HepG2 (cell line): ENCODE results near the gene KLF6. TPM values are rescaled to one million over a fixed set of nuclear protein-coding genes. Genes with fewer than 3 reads are reported as not detected.
A peak's percentile ranks its signal among the peaks of the same experiment; 100 is the strongest.

Experiments used
- ARID5B ChIP-seq: IDR thresholded peaks from 2 replicates; pipeline ENCODE4 v1.4.0; 2020; ENCODE audit warnings: mild to moderate bottlenecking, missing genetic modification reagents
- CERS6 ChIP-seq: sonication (generic); formaldehyde crosslinking; IDR thresholded peaks from 2 replicates; pipeline ENCODE4 v1.5.0; 2020; ENCODE audit warnings: missing genetic modification reagents
- CREB1 ChIP-seq, 2 experiments: fragments of 450-650 bp in 1 of 2; IDR thresholded peaks; 2 replicates each; pipeline ENCODE4 v1.6.1; 2016 to 2017; ENCODE audit warnings: control low read depth in 1 of 2, mild to moderate bottlenecking in 1 of 2, missing compliant biosample characterization in 1 of 2, missing genetic modification characterization in 1 of 2
- CSRNP1 ChIP-seq: sonication (generic); formaldehyde crosslinking; IDR thresholded peaks from 2 replicates; pipeline ENCODE4 v1.8.1; 2023; ENCODE audit warnings: mild to moderate bottlenecking, missing genetic modification reagents
- DNMT1 ChIP-seq: sonication (generic); formaldehyde crosslinking; IDR thresholded peaks from 2 replicates; pipeline ENCODE4 v1.5.1; 2020; ENCODE audit warnings: mild to moderate bottlenecking, missing genetic modification reagents
- ELF3 ChIP-seq: IDR thresholded peaks from 2 replicates; pipeline ENCODE4 v1.6.1; 2016; ENCODE audit warnings: missing genetic modification reagents, missing compliant biosample characterization
- FOXA3 ChIP-seq: IDR thresholded peaks from 2 replicates; pipeline ENCODE4 v1.6.1; 2016; ENCODE audit warnings: missing genetic modification reagents, missing compliant biosample characterization
- MZF1 ChIP-seq: sonication (generic); formaldehyde crosslinking; IDR thresholded peaks from 2 replicates; pipeline ENCODE4 v1.8.1; 2023; ENCODE audit warnings: mild to moderate bottlenecking, missing genetic modification reagents, borderline replicate concordance
- NR2C2 ChIP-seq: sonication (generic); formaldehyde crosslinking; IDR thresholded peaks from 2 replicates; pipeline ENCODE4 v1.4.0; 2020; ENCODE audit warnings: missing genetic modification reagents, mild to moderate bottlenecking, moderate library complexity, borderline replicate concordance
- POGZ ChIP-seq: sonication (generic); formaldehyde crosslinking; IDR thresholded peaks from 2 replicates; pipeline ENCODE4 v1.4.0; 2020; ENCODE audit warnings: mild to moderate bottlenecking, missing genetic modification reagents
- POLR2G ChIP-seq: fragments of 200-400 bp; formaldehyde crosslinking; IDR thresholded peaks from 2 replicates; pipeline ENCODE4 v1.6.1; 2018; ENCODE audit warnings: mild to moderate bottlenecking, low read depth, low read length, moderate library complexity
- SNAPC2 ChIP-seq: sonication (generic); formaldehyde crosslinking; IDR thresholded peaks from 2 replicates; pipeline ENCODE4 v1.8.1; 2022; ENCODE audit warnings: mild to moderate bottlenecking, missing genetic modification reagents
- SOX6 ChIP-seq, 2 experiments: fragments of 450-650 bp in 1 of 2; sonication (generic) in 1 of 2; formaldehyde crosslinking in 1 of 2; IDR thresholded peaks; 2 replicates each; pipeline versions ENCODE4 v1.4.0 to v1.6.1; 2017 to 2020; ENCODE audit warnings: antibody characterized with exemption in 1 of 2, mild to moderate bottlenecking in 1 of 2, missing genetic modification reagents in 1 of 2
- TAF1 ChIP-seq: sonication (generic); formaldehyde crosslinking; IDR thresholded peaks from 2 replicates; pipeline ENCODE4 v1.4.0; 2020; ENCODE audit warnings: missing genetic modification reagents
- ZEB1 ChIP-seq: IDR thresholded peaks from 2 replicates; pipeline ENCODE4 v1.6.1; 2012; ENCODE audit warnings: mild to moderate bottlenecking, low read depth, inconsistent platforms; ENCODE audit not compliant: insufficient replicate concordance
- ZNF180 ChIP-seq: sonication (generic); formaldehyde crosslinking; IDR thresholded peaks from 2 replicates; pipeline ENCODE4 v1.4.0; 2020; ENCODE audit warnings: low read depth, missing genetic modification reagents, borderline replicate concordance
- ZNF24 ChIP-seq: fragments of 450-650 bp; IDR thresholded peaks from 2 replicates; pipeline ENCODE4 v1.6.1; 2017; ENCODE audit warnings: antibody characterized with exemption, mild to moderate bottlenecking
- ZNF570 ChIP-seq: sonication (generic); formaldehyde crosslinking; IDR thresholded peaks from 2 replicates; pipeline ENCODE4 v1.4.0; 2020; ENCODE audit warnings: mild to moderate bottlenecking, missing genetic modification reagents, borderline replicate concordance
- ZNF598 ChIP-seq: sonication (generic); formaldehyde crosslinking; IDR thresholded peaks from 2 replicates; pipeline ENCODE4 v1.5.1; 2020; ENCODE audit warnings: mild to moderate bottlenecking, missing genetic modification reagents, borderline replicate concordance
- polyA plus RNA-seq, 8 experiments: library from polyadenylated mRNA; depleted of rRNA in 3 of 8; stranded (reverse) in 7 of 8; unstranded in 1 of 8; fragments of >200 nt; fragmentation: Illumina TruSeq in 4 of 8; extraction: Trizol in 4 of 8; gene quantifications; 2 replicates each; pipeline versions ENCODE4 v1.2.1 to v1.2.3, GENCODE V29; 2011 to 2016; ENCODE audit warnings: low read depth in 4 of 8, missing spikeins in 1 of 8, mixed read lengths in 1 of 8; ENCODE audit not compliant: insufficient read depth in 1 of 8
- total RNA-seq, 5 experiments: library from RNA; depleted of rRNA; stranded (reverse); fragments of >200 nt; fragmentation: Illumina TruSeq; extraction: Trizol; gene quantifications; 2 replicates each; pipeline ENCODE4 v1.2.3, GENCODE V29; 2016; ENCODE audit warnings: low read depth in 1 of 5

KLF6 gene
- total and polyA plus RNA-seq, 2 of the 13 experiments (the other 11 are each of a cell fraction or from before 2014, with no cell fraction given) = 27.0 to 71.9 TPM

- peak; percentile 86 for TF ChIP-seq ARID5B (CRISPR knock-in tag)
- 0 out of 2 replicates have a peak, but pooled peaks have one; percentile 32 for TF ChIP-seq ZNF24
- TF ChIP-seq CSRNP1 (CRISPR knock-in tag) = no peak
- TF ChIP-seq POLR2G = peak; percentile 63
- TF ChIP-seq ZEB1 = peak; percentile 24
- TF ChIP-seq DNMT1 (CRISPR knock-in tag) = no peak
- peak; percentile 45 for TF ChIP-seq TAF1 (CRISPR knock-in tag)
- TF ChIP-seq MZF1 (CRISPR knock-in tag) = no peak
- TF ChIP-seq NR2C2 (CRISPR knock-in tag) = no peak
- TF ChIP-seq ELF3 (CRISPR knock-in tag) = peak; percentile 77
- peak; percentile 7; the same call in 1 of the 2 replicates for TF ChIP-seq CREB1 (IDR thresholded peaks at IDR 0.05)
- 0 out of 2 replicates have a peak, but pooled peaks have one; percentile 46 for TF ChIP-seq CREB1 (CRISPR knock-in tag; IDR thresholded peaks at IDR 0.05)
- TF ChIP-seq ZNF570 (CRISPR knock-in tag) = no peak
- no peak for TF ChIP-seq ZNF598 (CRISPR knock-in tag)
- TF ChIP-seq FOXA3 (CRISPR knock-in tag) = peak; percentile 77
- TF ChIP-seq SOX6 (IDR thresholded peaks at IDR 0.05) = no peak
- peak; percentile 81 for TF ChIP-seq SOX6 (CRISPR knock-in tag; IDR thresholded peaks at IDR 0.05)
- 0 out of 2 replicates have a peak, but pooled peaks have one; percentile 39 for TF ChIP-seq SNAPC2 (CRISPR knock-in tag)
- TF ChIP-seq ZNF180 (CRISPR knock-in tag) = no peak
- TF ChIP-seq CERS6 = no peak
- peak; percentile 35; the same call in 1 of the 2 replicates for TF ChIP-seq POGZ
- TF ChIP-seq, all 625 proteins: peak for 145
Measured at GRCh38 chr10:3766046-3766756, 18.8 kb downstream of the KLF6 start (continued).
